ENCODE measurements around the gene C12orf75.

DNA sequence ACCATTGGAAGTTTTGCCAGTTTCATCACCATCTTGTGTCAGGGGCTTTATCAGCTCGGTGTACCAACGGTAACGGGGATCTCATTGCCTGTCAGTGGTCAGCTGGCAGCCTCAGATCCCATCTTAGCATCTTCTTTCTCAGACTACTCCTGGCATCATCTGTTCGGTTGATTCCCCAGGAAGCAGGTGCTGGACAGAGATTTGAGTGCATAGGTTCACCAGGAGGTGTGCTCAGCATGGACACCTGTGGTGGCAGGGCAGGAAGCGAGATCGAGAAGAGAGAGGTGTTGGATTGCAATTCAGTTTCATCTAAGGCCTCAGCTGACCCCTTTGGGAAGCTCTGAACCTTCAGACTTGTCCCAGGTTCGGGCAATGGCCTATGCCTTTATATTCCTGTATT, 76.0 kb downstream of the C12orf75 start:
- TF ChIP-seq, protein P1, sequence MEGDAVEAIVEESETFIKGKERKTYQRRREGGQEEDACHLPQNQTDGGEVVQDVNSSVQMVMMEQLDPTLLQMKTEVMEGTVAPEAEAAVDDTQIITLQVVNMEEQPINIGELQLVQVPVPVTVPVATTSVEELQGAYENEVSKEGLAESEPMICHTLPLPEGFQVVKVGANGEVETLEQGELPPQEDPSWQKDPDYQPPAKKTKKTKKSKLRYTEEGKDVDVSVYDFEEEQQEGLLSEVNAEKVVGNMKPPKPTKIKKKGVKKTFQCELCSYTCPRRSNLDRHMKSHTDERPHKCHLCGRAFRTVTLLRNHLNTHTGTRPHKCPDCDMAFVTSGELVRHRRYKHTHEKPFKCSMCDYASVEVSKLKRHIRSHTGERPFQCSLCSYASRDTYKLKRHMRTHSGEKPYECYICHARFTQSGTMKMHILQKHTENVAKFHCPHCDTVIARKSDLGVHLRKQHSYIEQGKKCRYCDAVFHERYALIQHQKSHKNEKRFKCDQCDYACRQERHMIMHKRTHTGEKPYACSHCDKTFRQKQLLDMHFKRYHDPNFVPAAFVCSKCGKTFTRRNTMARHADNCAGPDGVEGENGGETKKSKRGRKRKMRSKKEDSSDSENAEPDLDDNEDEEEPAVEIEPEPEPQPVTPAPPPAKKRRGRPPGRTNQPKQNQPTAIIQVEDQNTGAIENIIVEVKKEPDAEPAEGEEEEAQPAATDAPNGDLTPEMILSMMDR (IDR thresholded peaks at IDR 0.05): no peak
- no peak for TF ChIP-seq POLR2A (IDR thresholded peaks at IDR 0.05)
